Measurements from ENCODE around the gene SDR9C7. TPM values are rescaled to one million over a fixed set of nuclear protein-coding genes. Genes with fewer than 3 reads are reported as not detected.
"Not testable (repeated sequence)": the region's sequence is repeated elsewhere in the genome, so short reads cannot be mapped to it uniquely, and the experiment has no call there.

The SDR9C7 gene
- total and polyA plus RNA-seq, 5 donors: 0.05 to 0.12 (median 0.11) TPM; not detected in 2

DNA sequence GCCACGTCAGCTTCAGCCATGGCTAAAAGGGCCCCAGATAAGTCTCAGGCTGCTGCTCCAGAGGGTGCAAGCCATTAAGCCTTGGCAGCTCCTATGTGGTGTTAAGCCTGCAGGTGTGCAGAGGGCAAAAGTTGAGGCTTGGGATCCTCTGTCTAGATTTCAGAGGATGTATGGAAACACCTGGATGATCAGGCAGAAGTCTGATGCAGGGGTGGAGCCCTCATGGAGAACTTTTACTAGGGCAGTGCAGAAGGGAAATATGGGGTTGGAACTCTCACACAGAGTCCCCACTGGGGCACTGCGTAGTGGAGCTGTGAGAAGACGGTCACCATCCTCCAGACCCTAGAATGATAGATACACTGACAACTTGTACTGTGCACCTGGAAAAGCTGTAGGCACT, 47.9 kb downstream of the SDR9C7 start:
- 39% methylated on average over 3 of the region's 3 CpGs for WGBS
- peaks cover 3% of the 10 kb centered on the region for H3K9me3 ChIP-seq (ENCODE audit: control insufficient read depth, low read length)
- intact Hi-C loops (cut with DNase I): no loop called here

DNA sequence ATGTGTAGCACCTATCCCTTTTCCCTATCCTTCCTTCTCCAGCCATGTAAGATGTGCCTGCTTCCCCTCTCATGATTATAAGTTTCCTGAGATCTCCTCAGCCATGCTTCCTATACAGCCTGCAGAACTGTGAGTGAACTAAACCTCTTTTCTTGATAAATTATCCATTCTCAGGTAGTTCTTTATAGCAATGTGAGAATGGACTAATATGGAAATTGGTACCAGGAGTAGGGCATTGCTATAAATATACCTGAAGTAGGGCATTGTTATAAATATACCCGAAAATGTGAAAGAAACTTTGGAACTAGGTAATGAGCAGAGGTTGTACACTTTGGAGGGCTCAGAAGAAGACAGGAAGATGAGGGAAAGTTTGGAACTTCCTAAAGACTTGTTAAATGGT, 48.9 kb downstream of the SDR9C7 start:
- Histone ChIP-seq H3K27me3 (ENCODE audit: control insufficient read depth, insufficient read depth) (no peaks in the 10 kb centered on the region), H3K4me3 (ENCODE audit: low read length) (no peak overlapping the region), H3K4me1 (ENCODE audit: control insufficient read depth, insufficient read depth, low read length) (no peaks in the 10 kb centered on the region), H3K27ac (ENCODE audit: low read length) (no peak overlapping the region), H3K9me3 (ENCODE audit: control insufficient read depth, low read length) (peaks cover 3% of the 10 kb centered on the region)
- DNase-seq (no peak), ATAC-seq (no peak)
- intact Hi-C loops (cut with DNase I): no loop called here
- WGBS: 79% methylated on average over 1 of the region's 1 CpG

More for the DNA sequence above, 47.9 kb downstream of the SDR9C7 start:
- Histone ChIP-seq H3K4me1 (ENCODE audit: control insufficient read depth, insufficient read depth, low read length) (no peaks in the 10 kb centered on the region), H3K4me3 (ENCODE audit: low read length) (no peak overlapping the region), H3K27me3 (ENCODE audit: control insufficient read depth, insufficient read depth) (no peaks in the 10 kb centered on the region), H3K27ac (ENCODE audit: low read length) (no peak overlapping the region)
- ATAC-seq (no peak), DNase-seq (no peak)

DNA sequence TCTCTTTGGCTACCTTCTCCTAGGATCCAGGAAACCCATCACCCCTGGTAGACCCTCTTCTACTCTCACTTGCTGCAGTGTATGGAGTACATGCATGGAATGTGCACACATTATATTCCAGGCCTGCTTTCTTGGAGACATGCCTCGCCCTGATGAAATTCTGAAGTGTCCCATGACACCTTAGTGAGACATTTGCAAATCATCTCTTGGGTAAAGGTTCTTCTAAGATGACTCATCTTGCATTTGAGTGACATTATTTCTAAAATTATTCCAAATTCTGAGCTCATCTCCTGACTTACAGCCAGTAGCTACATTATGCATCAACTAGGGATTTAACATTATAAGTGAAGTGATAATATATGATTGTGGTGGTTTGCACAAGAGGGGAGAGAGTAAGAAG, 49.8 kb downstream of the SDR9C7 start:
- intact Hi-C loops (cut with DNase I): no loop called here
- peaks cover 3% of the 10 kb centered on the region for H3K9me3 ChIP-seq (ENCODE audit: control insufficient read depth, low read length)
- H3K27me3 ChIP-seq (ENCODE audit: control insufficient read depth, insufficient read depth): no peaks in the 10 kb centered on the region
- no peak for ATAC-seq
- H3K4me1 ChIP-seq (ENCODE audit: control insufficient read depth, insufficient read depth, low read length): no peaks in the 10 kb centered on the region
- DNase-seq: no peak
- no peak overlapping the region for H3K27ac ChIP-seq (ENCODE audit: low read length)
- H3K4me3 ChIP-seq (ENCODE audit: low read length): no peak overlapping the region
- 38% methylated on average over 1 of the region's 1 CpG for WGBS

DNA sequence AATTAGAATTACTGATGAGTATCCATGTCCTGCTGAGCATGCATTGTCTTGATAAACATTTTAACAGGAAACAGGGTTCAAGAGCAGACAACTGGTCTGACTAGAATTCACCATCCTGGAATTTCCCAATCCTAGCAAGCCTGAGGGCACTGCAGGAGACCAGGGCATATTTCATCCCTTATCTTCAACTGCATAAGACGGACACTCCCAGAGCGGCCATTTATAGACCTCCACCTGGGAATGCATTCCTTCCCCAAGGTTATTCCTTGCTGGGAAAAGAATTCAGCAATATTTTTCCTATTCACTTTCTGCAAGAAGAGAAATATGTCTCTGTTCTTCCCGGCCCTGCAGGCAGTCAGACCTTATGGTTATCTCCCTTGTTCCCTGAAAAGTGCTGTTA, 51.8 kb downstream of the SDR9C7 start:
- H3K4me1 ChIP-seq (ENCODE audit: control insufficient read depth, insufficient read depth, low read length); DNase-seq; H3K9me3 ChIP-seq (ENCODE audit: control insufficient read depth, low read length); H3K27ac ChIP-seq (ENCODE audit: low read length); intact Hi-C loops (cut with DNase I); ATAC-seq; H3K27me3 ChIP-seq (ENCODE audit: control insufficient read depth, insufficient read depth); H3K4me3 ChIP-seq (ENCODE audit: low read length): not testable (repeated sequence)
- WGBS: 89% methylated on average over 3 of the region's 3 CpGs

DNA sequence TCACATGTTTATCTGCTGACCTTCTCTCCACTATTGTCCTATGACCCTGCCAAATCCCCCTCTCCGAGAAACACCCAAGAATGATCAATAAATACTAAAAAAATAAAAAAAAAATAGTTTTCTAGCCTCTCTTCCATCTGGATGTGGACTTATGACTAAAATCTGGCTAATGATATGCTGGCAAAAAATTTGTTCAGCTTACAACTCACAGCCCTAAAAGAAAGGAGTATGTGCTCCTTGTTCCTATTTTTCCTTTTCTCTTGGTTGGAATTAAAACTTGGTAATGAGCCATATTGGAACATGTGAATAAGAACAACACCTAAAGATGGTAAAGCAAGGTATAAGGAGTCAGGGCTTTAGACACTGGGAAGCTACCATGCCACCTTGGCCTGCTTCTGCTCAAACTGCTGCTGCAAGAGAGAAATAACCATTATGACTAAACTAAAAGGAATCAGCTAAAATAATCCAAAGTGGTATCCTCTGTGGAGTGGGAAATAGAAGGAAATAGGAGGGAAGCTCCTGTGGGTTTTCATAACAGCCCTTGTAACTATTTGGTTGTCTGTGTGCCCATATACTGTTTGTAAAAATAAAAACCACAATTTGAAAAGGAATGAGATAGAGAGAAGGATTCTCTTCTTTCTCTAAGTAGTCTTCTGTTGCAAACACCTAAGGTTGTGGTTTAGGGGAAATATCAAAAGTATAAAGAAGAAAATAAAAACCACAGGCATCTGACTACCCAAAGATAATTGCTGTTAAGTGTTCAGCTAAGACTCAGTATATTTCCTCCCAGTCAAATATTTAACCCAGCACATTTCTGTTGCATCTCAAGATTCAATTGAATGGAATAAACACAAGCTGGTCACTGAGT, 53.8 kb downstream of the SDR9C7 start:
- Histone ChIP-seq H3K9me3 (ENCODE audit: control insufficient read depth, low read length) (no peaks in the 10 kb centered on the region), H3K27me3 (ENCODE audit: control insufficient read depth, insufficient read depth) (no peaks in the 10 kb centered on the region), H3K4me1 (ENCODE audit: control insufficient read depth, insufficient read depth, low read length) (peaks cover 2% of the 10 kb centered on the region), H3K4me3 (ENCODE audit: low read length) (no peak overlapping the region), H3K27ac (ENCODE audit: low read length) (no peak overlapping the region)
- DNase-seq (no peak), ATAC-seq (no peak)
- WGBS: 8% methylated on average over 1 of the region's 1 CpG
- intact Hi-C loops (cut with DNase I): no loop called here

DNA sequence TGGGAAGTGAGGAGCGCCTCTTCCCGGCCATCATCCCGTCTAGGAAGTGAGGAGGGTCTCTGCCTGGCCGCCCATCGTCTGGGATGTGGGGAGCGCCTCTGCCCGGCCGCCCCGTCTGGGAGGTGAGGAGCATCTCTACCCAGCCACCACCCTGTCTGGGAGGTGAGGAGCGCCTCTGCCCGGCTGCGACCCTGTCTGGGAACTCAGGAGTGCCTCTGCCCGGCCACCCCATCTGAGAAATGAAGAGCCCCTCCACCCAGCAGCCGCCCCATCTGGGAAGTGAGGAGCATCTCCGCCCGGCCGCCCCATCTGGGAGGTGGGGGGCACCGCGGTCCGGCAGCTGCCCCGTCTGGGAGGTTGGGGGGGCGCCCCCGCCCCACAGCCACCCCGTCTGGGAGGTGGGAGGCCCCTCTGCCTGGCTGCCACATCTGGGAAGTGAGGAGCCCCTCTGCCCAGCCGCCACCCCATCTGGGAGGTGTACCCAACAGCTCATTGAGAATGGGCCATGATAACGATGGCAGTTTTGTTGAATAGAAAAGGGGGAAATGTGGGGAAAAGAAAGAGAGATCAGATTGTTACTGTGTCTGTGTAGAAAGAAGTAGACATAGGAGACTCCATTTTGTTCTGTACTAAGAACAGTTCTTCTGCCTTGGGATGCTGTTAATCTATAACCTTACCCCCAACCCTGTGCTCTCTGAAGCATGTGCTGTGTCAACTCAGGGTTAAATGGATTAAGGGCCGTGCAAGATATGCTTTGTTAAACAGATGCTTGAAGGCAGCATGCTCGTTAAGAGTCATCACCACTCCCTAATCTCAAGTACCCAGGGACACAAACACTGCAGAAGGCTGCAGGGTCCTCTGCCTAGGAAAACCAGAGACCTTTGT, 54.7 kb downstream of the SDR9C7 start:
- DNase-seq: peak in 2 of 3 donors; percentile 23 to 48
- H3K9me3 ChIP-seq (ENCODE audit: control insufficient read depth, low read length): not testable (repeated sequence)
- 86% methylated on average over 28 of the region's 28 CpGs for WGBS

DNA sequence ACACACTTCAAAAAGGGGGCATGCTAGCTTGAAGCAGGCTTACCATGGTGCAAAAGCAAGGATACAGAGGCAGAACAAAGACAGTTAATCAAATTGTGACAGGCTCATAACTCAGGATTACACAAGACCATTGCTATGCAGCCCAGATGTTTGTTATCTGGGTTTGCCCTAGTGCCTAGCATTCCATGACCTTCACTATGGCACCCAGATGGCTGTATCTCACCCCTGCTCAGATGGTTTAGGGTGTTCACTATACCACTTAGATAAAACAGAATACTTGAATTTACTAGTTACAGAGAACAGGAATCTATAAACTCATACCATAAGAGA, 56.2 kb downstream of the SDR9C7 start:
- Histone ChIP-seq H3K9me3 (ENCODE audit: control insufficient read depth, low read length) (no peaks in the 10 kb centered on the region), H3K4me1 (ENCODE audit: control insufficient read depth, insufficient read depth, low read length) (peaks cover 2% of the 10 kb centered on the region), H3K27ac (ENCODE audit: low read length) (no peak overlapping the region), H3K27me3 (ENCODE audit: control insufficient read depth, insufficient read depth) (no peaks in the 10 kb centered on the region), H3K4me3 (ENCODE audit: low read length) (no peak overlapping the region)
- intact Hi-C loops (cut with DNase I): no loop called here
- DNase-seq (no peak), ATAC-seq (no peak)

More for the DNA sequence above, 54.7 kb downstream of the SDR9C7 start:
- ATAC-seq; intact Hi-C loops (cut with DNase I); H3K4me3 ChIP-seq (ENCODE audit: low read length); H3K27me3 ChIP-seq (ENCODE audit: control insufficient read depth, insufficient read depth); H3K27ac ChIP-seq (ENCODE audit: low read length); H3K4me1 ChIP-seq (ENCODE audit: control insufficient read depth, insufficient read depth, low read length): not testable (repeated sequence)

DNA sequence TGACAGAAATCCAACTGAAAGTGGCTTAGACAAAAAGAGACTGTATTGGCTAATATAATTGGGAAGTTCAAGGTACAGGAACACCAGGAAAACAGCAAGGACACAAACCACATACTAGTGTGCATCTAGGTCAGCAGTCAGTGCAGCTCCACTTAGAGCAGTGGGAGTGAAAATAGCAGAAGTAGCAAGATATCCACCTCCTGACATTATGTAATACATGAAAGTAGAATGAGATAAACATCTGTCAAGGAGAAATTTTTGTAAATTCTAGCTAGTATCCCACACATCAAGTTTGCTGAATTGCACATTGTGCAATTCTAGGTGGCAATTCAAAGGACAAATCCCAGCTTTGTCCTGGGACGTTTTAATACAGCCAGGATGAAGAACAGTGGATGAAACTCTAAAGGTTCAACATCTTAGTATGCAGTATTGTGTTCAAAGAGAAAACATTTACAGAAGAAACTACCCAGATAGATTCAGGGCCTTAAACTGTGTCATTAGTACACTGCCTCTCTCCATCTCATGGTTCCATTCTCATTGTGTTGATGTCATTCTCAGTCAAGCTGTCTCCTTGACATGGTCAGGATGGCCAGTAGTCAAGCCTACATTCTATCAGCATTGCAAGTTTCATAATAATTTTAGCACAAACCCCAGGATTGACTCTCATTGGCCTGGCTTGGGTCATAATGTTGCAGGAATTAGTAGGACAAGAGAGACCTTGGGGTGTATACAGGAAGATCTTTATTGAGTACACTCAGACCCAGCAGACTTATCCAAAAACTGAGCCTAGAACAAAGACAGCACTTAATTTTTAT, 56.8 kb downstream of the SDR9C7 start:
- intact Hi-C loops (cut with DNase I): no loop called here
- ATAC-seq: no peak
- Histone ChIP-seq H3K27ac (ENCODE audit: low read length) (no peak overlapping the region), H3K27me3 (ENCODE audit: control insufficient read depth, insufficient read depth) (no peaks in the 10 kb centered on the region), H3K4me1 (ENCODE audit: control insufficient read depth, insufficient read depth, low read length) (peaks cover 2% of the 10 kb centered on the region), H3K4me3 (ENCODE audit: low read length) (no peak overlapping the region), H3K9me3 (ENCODE audit: control insufficient read depth, low read length) (no peaks in the 10 kb centered on the region)
- 51% methylated on average over 1 of the region's 1 CpG for WGBS
- DNase-seq: no peak

DNA sequence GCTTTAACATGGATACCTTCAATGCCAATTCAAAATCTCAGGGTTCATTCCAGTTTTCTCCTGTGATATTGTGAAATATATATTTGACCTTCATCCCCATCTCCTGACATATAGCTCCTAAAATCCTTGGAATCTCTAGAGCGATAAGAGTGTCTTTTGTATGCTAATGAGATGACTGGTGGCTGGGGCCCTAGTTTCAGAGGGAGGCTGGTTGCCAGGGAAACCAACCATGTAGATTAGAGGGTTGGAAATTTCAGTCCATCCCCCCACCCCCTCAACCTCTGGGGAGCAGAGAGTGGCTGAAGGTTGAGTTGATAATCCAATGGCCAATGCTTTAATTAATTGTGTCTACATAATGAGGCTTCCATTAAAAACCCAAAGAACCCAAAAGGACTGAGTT, 59.4 kb downstream of the SDR9C7 start:
- no peaks in the 10 kb centered on the region for H3K27me3 ChIP-seq (ENCODE audit: control insufficient read depth, insufficient read depth)
- DNase-seq (no peak), ATAC-seq (no peak)
- peaks cover 2% of the 10 kb centered on the region for H3K4me1 ChIP-seq (ENCODE audit: control insufficient read depth, insufficient read depth, low read length)
- H3K27ac ChIP-seq (ENCODE audit: low read length): no peak overlapping the region
- no peak overlapping the region for H3K4me3 ChIP-seq (ENCODE audit: low read length)
- intact Hi-C loops (cut with DNase I): no loop called here
- H3K9me3 ChIP-seq (ENCODE audit: control insufficient read depth, low read length): no peaks in the 10 kb centered on the region
- 58% methylated on average over 1 of the region's 1 CpG for WGBS

DNA sequence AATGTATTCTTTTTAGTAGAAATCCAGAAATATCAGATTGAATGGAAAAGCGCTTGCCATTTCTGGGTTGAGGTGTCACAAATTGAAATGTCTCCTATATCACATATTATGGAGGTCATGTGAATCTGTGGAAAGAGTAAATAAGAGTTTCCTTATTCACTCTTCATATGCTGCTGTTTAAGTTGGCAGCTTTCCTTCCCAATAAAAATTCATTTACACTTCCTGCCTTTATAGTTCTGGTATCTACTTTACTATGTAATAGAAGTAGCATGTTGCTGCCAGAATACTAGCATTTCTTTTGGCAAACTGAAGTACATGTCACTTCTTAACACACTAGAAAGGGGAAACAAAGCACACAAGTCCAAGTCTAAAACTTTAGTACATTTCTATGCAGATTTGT, 60.8 kb downstream of the SDR9C7 start:
- no peak overlapping the region for H3K4me3 ChIP-seq (ENCODE audit: low read length)
- WGBS: 0% methylated on average over 1 of the region's 1 CpG
- no peaks in the 10 kb centered on the region for H3K9me3 ChIP-seq (ENCODE audit: control insufficient read depth, low read length)
- intact Hi-C loops (cut with DNase I): no loop called here
- peaks cover 2% of the 10 kb centered on the region for H3K4me1 ChIP-seq (ENCODE audit: control insufficient read depth, insufficient read depth, low read length)
- DNase-seq (no peak), ATAC-seq (no peak)
- H3K27me3 ChIP-seq (ENCODE audit: control insufficient read depth, insufficient read depth): no peaks in the 10 kb centered on the region
- H3K27ac ChIP-seq (ENCODE audit: low read length): no peak overlapping the region

All from right cardiac atrium (tissue), 5 donors.